DLD1 (cell line): Measurements from ENCODE around the gene DNAJB2.
"Not testable (repeated sequence)": the region's sequence is repeated elsewhere in the genome, so short reads cannot be mapped to it uniquely, and the experiment has no call there.

Experiments used
- in situ Hi-C: cut with HindIII; loops from 2 replicates; pipeline ENCODE4 v1.10.0; 2017; ENCODE audit warnings: low sequenced_read_pairs

The DNAJB2 gene

DNA sequence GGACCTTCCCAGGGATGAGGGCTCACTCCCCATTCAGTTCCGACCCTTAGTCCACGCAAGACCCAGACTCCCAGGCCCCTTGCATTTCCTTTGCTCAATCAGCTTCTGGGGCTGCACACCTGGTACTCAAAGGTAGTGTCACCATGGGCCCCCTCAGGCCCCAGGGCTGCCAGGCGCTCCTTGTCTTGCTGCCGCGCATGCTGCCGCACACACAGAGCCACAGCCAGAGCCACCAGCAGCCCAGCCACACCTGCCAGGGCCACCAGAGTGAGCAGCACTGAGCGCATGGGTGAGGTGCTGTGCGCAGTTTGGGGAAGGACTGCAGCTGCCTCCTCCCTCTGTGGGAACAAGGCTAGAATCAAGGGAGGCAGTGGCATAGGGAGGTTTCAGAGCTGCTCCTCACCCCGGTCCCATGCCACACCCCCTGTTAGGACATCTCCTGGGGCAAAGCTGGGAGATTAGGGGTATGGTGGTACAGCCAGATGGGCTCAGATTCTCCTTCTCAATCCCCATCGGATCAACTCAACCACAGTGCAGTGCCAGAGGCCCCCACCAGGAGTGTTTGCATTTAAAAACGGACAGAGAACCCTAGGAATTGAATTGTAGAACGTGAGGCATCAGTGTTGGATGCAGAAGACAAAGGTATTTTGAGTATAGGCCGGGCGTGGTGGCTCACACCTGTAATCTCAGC, 18.7 kb downstream of the DNAJB2 start:
- in situ Hi-C loops, result no loop called here

DNA sequence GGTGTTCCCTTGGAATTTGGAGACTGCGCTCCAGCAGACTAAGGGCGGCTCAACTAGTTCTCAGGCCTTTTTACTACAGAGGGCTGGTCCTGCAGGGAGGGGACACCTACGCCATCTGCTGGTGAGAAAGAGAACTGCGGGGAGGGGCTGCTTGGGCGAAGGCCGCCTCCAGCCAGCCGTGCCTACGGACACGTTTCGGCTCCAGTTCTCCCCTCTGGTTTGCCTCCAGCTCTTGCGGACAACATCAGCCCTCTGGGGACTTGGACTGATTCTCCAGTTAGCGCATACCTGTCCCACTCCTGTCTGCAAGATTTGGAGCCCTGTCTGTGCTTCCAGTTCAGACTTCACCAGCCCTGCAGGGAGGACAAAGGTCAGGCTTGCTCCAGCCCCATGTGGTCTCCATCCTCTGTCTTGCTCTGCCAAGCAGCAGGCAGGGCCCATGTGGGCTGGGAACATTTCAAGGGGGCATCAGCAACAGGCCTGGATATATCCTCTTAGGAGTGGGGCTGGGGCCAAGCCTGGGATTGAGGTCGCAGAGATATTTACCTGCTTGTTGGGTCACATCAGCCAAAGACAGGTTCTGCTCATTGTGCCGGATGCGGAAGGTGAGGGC, 19.7 kb downstream of the DNAJB2 start:
- in situ Hi-C loops, result no loop called here

DNA sequence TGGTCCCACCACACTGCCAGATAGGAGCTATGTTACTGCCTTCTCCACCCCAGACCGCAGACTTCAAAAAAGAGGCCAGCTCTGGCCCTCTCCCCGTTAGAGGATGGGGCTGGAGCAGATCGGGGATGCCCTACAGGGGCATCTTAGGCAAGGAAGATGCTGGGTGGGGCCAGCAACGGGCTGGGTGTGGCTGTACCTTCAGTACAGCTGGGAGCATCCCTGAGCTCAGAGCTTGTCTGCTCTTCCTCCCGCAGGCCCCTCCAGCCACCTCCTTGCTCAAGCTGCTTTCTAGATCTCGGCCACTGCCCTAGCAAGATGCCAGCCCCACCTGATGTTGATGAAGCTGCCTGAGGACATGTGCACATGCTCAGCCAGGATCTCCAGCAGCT, 20.2 kb downstream of the DNAJB2 start:
- in situ Hi-C loops, result no loop called here

DNA sequence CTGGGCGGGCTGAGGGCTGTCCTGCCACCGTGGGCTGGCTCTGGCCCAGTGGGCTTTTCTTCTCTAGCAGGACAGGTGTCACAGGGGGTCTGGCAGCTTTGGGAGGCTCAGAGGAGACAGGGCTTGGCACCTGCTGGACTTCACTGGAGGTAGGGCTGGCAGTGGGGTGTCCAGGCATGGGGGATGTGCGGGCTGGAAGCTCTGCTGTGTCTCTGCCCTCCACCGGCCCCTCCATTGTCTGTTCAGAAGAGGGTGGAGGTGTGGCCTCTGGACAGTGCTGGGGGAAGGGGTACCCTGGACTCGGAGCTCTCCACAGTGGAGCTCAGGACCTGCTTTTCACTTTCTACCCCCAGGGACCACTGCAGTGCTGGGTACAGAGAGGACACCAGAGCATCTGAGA, 20.9 kb downstream of the DNAJB2 start:
- in situ Hi-C loops, result no loop called here

DNA sequence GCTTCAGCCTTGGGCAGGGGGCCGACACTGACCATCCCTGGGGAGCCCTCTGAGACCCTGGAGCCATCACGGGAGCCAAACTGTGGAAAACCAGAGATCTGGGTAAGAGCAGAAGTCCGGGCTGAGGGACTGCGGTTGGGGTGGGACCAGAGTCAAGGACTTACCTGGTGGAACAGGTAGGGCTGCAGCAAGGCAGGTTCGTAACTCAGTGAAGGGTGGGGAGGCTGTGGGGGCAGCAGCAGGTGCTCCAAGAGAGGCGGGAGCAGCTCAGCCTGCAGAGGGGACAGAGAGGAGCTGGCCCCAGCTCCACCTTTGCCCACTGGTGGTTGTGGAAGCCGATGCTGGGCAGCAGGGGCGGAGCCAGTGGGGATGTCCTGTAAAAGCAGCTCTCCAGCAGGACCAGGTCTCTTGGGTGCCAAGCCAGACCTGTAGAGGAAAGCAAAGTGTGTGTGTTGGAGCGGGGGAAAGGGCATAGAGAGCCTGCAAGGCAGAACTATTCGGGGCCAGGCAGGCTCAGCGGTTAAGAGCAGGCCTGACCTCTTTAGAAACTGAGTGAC, 23.3 kb downstream of the DNAJB2 start:
- in situ Hi-C loops, result no loop called here

DNA sequence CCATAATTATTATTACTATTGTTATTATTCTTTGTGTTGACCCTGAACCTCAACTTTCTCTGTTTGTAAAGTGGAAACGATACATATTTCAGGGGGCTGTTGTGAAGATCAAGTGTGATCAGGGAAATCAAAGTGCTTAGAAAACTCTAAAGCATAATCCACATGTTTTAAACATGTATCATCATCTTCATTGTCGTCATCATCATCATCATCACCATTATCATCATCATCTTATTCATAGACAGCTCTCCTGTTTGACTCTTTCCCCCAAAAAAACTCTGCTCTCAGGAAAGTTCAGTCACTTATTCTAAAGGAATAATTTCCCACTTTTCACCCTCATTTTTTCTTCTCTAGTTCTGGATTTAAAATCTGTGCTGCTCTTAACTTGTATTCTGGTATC, 25.1 kb downstream of the DNAJB2 start:
- in situ Hi-C loops, result no loop called here

DNA sequence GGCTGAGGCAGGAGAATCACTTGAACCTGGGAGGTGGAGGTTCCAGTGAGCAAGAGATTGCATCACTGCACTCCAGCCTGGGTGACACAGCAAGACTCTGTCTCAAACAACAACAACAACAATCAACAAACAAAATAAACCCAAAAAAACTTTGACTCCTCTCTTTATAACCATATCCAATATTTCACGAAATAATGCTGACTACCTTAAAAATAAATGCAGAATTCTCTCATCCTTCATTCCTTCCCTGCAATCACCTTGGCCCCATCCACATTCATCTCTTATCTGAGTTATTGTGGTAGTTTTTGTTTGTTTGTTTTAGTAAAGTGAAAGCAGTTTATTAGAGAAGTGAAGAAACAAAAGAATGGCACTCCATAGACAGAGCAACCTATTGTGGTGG, 26.9 kb downstream of the DNAJB2 start:
- in situ Hi-C loops, result no loop called here

DNA sequence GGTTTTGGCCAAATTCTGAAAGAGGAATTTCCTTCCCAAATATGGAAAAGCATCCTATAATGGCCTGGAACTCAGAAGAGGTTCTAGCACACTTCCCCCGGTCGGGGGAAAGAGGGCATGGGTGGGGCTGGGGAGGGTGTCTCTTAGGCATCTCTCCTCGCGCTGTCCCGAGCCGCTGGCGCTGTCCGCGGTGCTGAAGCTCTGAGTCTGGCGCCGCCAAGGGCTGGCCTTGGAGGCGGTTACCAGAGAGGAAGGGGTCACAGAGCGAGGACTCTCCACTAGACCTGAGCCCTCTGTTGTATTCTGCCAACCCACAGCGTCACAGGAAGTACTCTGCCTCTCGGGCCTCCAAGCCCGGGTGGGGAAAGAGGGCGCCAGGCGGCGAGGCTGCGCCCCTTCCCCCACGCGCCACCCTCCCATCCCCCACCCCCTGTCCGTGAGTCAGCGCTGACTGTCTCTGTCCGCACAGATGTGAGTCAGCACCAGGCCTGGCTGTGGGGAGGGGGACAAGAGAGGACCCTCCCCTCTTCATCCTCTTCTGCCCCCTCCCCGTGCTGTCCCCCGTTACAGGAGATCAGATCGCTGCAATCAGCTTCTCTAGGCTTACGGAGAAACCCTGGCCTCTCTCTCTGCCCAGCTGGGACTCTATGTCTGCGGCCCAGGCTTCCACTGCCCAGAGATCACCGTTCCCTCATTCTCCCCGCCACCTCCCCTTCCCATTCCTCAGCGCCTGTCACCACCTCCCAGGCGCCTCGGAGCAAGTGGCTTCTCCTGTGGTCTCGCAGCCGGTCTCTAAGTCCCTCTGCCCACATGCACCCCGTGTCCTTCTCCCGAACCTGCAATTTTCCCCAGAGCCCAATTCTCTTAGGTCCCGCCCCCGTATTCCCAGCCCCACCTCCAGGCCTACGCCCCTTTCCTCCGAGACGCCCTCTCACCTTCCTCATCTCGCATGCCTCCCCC, 29.3 kb downstream of the DNAJB2 start:
- in situ Hi-C loops, result no loop called here

DNA sequence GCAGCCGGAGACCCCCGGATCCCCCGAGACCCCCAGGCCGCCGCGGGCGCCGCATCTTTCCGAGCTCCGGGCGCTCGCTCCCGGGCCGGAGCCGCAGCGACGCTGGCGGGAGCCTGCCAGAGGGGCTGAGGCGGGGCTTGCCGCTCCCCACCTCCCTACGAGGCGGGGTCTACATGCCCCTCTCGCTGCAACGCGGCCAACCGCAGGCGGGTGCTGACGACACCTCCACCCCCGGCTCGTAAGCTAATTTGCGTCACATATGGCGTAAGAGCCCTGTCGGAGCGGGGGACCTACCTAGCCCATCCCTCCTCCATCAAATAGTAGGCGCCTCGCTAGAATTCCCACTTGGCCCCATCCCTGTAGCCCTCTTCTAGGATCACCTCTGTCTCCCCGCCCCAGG, 30.1 kb downstream of the DNAJB2 start, which contains the start of gene PTPRN:
Gene PTPRN (minus strand): TSS at position 124 of the 400 bp plus-strand sequence. CDS start 69 bp downstream, at position 55.
- in situ Hi-C loops, result no loop called here

DNA sequence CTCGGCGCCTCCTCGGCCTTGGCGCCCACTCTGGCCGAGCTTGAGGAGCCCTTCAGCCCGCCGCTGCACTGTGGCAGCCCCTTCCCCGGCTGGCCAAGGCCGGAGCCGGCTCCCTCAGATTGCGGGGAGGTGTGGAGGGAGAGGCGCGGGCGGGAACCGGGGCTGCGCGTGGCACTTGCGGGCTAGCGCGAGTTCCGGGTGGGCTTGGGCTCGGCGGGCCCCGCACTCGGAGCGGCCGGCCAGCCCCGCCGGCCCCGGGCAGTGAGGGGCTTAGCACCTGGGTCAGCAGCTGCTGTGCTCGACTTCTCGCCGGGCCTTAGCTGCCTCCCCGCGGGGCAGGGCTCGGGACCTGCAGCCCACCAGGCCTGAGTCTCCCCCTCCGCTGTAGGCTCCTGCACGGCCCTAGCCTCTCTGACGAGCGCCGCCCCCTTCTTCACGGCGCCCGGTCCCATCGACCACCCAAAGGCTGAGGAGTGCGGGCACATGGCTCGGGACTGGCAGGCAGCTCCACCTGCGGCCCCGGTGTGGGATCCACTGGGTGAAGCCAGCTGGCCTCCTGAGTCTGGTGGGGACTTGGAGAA, 33.6 kb downstream of the DNAJB2 start:
- in situ Hi-C loops, result not testable (repeated sequence)

DNA sequence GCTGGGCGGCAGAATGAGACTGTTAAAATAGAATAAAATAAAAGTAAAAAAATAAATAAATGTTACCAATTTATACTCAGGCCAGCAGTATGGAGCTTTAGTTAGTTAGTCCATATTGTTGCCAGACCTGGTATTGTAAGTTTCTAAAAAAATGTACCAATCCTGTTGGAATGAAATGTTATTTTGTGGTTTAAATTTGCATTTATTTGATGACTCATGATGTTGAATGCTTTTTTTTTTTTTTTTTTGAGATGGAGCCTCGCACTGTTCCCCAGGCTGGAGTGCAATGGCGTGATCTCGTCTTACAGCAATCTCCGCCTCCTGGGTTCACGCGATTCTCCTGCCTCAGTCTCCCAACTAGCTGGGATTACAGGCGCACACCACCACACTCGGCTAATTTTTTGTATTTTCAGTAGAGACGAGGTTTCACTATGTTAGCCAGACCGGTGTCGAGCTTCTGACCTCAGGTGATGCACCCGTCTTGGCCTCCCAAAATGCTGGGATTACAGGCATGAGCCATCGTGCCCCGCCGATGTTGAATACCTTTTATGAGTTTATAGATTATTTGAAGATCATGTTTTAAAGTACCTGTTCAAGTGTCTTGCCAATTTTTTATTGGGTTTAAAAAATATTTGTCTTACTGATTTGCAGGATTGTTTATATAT, 35.8 kb downstream of the DNAJB2 start:
- in situ Hi-C loops, result no loop called here

DNA sequence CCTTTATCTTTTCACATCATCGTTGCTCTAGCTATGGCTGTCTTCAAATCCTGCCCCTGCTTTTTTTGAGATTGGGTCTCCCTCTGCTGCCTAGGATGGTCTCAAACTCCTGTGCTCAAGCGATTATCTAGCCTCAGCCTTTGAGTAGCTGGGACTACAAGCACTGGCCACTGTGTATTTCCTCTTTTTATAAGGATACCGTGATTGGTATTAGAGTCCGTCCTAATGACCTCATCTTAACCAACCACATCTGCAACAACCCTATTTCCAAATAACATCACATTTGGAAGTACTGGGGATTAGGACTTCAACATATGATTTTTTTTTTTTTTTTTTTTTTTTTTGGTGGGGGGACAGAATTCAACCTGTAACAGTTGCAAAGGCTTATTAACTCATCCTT, 44.3 kb downstream of the DNAJB2 start:
- in situ Hi-C loops, result no loop called here

DNA sequence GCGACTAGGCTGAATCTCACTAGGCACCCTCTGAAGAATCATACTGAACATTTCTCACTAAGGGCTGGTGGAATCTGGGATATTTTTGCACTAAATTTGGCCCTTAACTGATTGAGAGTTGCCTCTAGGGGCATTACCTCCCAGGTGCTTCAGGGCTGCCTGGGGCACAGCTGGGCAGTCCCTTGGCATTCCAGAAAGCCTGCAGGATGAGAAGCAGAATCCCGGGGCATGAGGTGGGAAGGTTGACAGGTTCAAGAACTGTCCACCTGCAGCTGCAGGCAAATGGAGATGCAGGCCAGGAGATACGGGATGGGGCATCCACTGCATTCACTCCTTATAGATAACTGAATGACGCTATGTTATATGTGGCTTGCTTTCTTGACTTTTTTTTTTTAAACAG, 46.0 kb downstream of the DNAJB2 start:
- in situ Hi-C loops, result no loop called here

DNA sequence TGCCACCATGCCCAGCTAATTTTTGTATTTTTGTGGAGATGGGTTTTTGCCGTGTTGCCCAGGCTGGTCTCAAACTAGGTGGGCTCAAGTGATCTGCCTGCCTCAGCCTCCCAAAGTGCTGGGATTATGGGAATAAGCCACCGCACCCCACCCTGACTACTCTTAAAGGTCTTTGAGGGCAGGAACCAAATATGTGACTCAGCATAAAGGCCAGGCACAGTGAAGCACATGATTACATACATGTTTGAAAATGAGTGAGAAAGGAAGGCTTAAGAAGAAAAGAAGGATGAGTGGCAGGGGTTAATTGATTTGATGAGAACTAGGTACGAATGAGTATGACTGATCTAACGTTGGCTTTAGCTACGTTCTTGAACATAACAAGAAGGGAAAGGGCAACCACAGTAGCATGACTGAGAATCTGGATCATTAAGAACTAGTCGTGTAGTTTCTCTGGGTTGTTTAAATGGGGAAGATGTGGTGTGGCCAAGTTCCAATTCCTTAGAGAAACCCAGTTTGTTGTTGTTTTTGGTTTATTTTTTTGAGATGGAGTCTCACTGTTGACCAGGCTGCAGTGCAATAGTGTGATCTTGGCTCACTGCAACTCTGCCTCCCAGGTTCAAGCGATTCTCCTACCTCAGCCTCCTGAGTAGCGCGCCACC, 46.6 kb downstream of the DNAJB2 start:
- in situ Hi-C loops, result no loop called here

DNA sequence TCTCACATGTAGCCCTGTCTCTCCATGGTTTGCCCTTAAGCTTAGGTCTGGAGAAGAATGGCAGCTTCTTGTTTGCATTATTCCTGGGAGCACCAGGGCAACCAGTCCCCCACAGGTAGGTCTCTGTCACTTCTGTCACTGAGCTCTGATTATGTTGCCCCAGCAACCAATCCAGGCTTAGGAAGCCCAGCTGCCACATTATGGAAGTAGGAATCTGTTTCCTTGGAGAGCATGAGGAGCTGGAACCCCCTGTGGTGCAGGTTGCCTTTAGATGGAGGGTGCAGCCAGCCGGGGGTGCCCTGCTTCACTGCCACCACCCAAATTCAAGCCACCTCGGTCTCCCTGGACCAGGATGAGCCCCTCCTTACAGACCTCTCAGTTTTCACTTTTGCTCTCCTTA, 48.6 kb downstream of the DNAJB2 start:
- in situ Hi-C loops, result no loop called here

DNA sequence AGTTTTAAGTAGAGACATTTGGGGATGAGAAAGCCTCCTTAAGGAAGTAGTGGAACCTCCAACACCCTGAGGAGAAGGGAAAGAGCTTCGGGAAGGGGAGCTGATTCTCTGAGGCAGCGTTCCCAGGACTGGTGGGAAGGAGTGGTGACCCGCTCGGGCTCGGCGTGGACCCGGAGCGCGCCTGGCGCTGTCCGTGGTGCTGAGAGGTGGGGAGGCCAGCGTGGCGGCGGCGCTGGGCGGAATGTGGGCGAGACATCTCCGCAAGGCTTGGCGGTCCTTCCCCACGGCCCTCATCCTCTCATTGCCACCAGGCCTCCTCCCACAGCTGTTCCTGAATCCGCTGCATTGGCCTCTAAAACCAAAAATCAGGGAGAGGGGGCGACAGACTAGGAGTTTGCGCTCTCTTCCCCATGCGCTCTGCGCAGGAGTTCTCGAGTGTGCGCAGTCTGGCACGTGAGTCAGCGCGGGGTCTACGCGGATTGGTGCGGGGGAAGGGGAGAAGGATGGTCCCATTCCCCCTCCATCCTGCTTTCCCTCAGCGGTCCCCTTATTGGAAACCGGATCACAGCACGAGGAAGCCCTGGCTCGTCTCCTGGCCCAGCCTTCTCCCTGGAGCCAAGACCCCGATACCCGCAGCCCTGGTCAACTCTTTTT, 52.5 kb downstream of the DNAJB2 start:
- in situ Hi-C loops, result no loop called here

DNA sequence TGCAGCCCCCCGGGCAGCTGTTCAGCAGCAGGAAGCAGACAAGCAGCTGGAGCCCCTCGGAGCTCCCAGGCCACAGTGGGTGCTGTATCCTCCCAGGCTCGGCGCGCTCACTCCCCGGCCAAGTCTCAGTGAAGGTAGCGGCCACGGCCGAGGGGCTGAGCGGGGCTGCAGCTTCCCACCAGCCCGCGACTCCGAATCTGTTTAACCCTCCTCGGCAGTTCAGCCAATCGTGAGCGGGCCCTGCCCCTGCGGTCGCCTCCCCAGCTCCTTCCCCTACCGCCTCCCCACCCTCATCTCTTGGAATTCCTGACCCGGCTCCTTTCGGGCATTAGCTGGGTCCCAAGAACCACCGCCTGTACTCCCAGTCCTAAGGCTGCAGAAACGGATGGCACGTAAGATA, 53.4 kb downstream of the DNAJB2 start, which contains the start of gene RESP18:
Gene RESP18 (minus strand): TSS at position 203 of the 400 bp plus-strand sequence.
- in situ Hi-C loops, result no loop called here

DNA sequence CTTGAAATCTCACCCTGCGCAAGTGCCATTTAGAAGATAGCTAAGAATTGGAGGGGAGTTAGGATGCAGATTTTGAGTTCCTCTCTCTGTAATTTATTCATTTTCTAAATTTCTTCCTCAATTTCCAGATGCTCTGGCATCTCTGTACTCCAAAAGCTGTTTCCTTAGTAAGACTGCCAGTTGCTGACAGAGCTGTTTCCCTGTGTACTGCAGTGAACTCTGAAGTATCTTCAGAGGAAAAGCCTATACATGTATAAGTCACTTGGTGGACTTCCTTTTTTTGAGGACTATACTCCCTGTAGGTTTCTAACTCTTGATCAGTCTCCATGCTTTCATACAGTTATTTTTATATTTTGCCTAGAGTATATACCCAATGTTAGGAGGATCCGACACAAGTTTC, 54.9 kb downstream of the DNAJB2 start:
- in situ Hi-C loops, result no loop called here

DNA sequence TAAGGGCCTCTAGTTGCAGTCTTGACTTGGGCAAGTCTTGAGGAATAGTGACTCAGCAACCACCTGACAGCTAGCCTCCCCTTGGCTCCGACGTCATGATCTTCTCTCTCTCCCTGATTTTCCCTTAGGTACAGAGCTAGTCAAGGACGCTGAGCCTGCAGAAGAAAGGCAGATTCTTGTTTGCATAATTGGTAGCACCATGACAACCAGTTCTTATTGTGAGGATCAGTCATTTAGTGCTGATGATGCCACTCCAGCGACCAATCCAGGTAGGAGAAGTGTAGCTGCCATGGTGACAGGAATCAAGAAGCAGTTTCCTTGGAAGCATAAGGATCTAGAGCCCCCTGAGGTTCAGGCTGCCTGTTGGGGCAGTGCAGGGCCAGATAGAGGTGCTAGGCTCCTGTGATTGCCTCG, 56.2 kb downstream of the DNAJB2 start:
- in situ Hi-C loops, result no loop called here
